Measurements from ENCODE around the gene AP2S1.
"Not testable (repeated sequence)": the region's sequence is repeated elsewhere in the genome, so short reads cannot be mapped to it uniquely, and the experiment has no call there.

Gene AP2S1

GRCh38 chr19:46850228-46851203, at the start of gene AP2S1:
Gene AP2S1, minus strand, starts transcription at chr19:46850846. Its CDS starts 80 bp downstream, at chr19:46850766.
- peak; percentile 96 for DNase-seq

- DNase-seq = no peak
Observed at GRCh38 chr19:46900341-46900740, 49.7 kb upstream of the AP2S1 start.

GRCh38 chr19:46898731-46899130, 48.1 kb upstream of the AP2S1 start:
- DNase-seq = no peak

GRCh38 chr19:46896076-46896794, 45.6 kb upstream of the AP2S1 start:
- DNase-seq = no peak

- no peak for DNase-seq
Observed at GRCh38 chr19:46892252-46893179, 41.9 kb upstream of the AP2S1 start.

- DNase-seq = no peak
Observed at GRCh38 chr19:46890423-46891170, 40.0 kb upstream of the AP2S1 start.

GRCh38 chr19:46887240-46887782, 36.7 kb upstream of the AP2S1 start:
- no peak for DNase-seq

GRCh38 chr19:46886546-46887239, 36.0 kb upstream of the AP2S1 start:
- DNase-seq = no peak

- DNase-seq = no peak
Observed at GRCh38 chr19:46885411-46885810, 34.8 kb upstream of the AP2S1 start.

GRCh38 chr19:46882751-46883150, 32.1 kb upstream of the AP2S1 start:
- DNase-seq = not testable (repeated sequence)

- DNase-seq = no peak
Observed at GRCh38 chr19:46882034-46882433, 31.4 kb upstream of the AP2S1 start.

GRCh38 chr19:46881092-46881491, 30.4 kb upstream of the AP2S1 start:
- no peak for DNase-seq

- no peak for DNase-seq
Observed at GRCh38 chr19:46880431-46880830, 29.8 kb upstream of the AP2S1 start.

- DNase-seq = no peak
Observed at GRCh38 chr19:46878613-46879375, 28.1 kb upstream of the AP2S1 start.

- no peak for DNase-seq
Observed at GRCh38 chr19:46875657-46876056, 25.0 kb upstream of the AP2S1 start.

- DNase-seq = no peak
Observed at GRCh38 chr19:46875234-46875633, 24.6 kb upstream of the AP2S1 start.

GRCh38 chr19:46872967-46873366, 22.3 kb upstream of the AP2S1 start:
- no peak for DNase-seq

GRCh38 chr19:46871173-46871572, 20.5 kb upstream of the AP2S1 start:
- not testable (repeated sequence) for DNase-seq

GRCh38 chr19:46868025-46868802, 17.6 kb upstream of the AP2S1 start:
- DNase-seq = no peak

All from CD4-positive, alpha-beta T cell treated with Interleukin-1 beta for 1 hour (primary cell).